GM13977 (cell line): ENCODE measurements around the gene HECW1.
"Not testable (repeated sequence)": the region's sequence is repeated elsewhere in the genome, so short reads cannot be mapped to it uniquely, and the experiment has no call there.

ENCODE experiments used
- DNase-seq: peaks from one replicate; pipeline ENCODE4 v3.0.0; 2012; ENCODE audit warnings: low spot score
- in situ Hi-C: fragments of 300-500 bp; cut with MboI; formaldehyde crosslinking; loops from one replicate; pipeline ENCODE4 v1.12.0; 2022; ENCODE audit warnings: low sequenced_read_pairs, low pct_unique_long_range_greater_than_20kb, mixed read lengths, inconsistent platforms; ENCODE audit not compliant: unreplicated experiment
- TF ChIP-seq, protein P1 (sequence below): IDR thresholded peaks from 2 replicates; pipeline ENCODE4 v1.5.1; 2012; ENCODE audit warnings: mild to moderate bottlenecking, control low read depth; ENCODE audit not compliant: insufficient read depth; ENCODE audit errors: extremely low read depth, missing control alignments

HECW1 gene

GRCh38 chr7:43337191-43337590, 224.7 kb downstream of the HECW1 start:
- DNase-seq: no peak
- in situ Hi-C loops: no loop called here
- TF ChIP-seq, protein P1, sequence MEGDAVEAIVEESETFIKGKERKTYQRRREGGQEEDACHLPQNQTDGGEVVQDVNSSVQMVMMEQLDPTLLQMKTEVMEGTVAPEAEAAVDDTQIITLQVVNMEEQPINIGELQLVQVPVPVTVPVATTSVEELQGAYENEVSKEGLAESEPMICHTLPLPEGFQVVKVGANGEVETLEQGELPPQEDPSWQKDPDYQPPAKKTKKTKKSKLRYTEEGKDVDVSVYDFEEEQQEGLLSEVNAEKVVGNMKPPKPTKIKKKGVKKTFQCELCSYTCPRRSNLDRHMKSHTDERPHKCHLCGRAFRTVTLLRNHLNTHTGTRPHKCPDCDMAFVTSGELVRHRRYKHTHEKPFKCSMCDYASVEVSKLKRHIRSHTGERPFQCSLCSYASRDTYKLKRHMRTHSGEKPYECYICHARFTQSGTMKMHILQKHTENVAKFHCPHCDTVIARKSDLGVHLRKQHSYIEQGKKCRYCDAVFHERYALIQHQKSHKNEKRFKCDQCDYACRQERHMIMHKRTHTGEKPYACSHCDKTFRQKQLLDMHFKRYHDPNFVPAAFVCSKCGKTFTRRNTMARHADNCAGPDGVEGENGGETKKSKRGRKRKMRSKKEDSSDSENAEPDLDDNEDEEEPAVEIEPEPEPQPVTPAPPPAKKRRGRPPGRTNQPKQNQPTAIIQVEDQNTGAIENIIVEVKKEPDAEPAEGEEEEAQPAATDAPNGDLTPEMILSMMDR: no peak

DNA sequence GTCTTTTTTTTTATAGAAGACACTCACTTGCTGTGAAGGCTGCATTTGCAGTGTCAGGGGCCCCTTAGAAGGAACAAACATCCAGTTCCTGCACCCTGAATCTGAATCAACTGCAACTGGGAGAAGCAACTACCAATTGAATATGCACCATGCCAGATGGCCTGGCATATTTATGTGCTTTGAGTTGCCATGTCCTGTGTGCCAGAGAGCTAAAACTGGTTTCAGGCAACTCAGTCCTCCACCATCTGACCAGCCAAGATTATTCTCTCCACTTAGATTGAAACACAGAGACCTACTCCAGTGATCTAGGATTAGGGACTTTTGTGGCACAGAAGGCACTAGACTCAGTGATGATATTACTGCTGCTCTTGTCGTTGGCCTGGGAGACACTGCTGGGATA, 225.4 kb downstream of the HECW1 start:
- in situ Hi-C loops: no loop called here
- DNase-seq: no peak
- TF ChIP-seq, protein P1: no peak

GRCh38 chr7:43341132-43341531, 228.7 kb downstream of the HECW1 start:
- TF ChIP-seq, protein P1: no peak
- DNase-seq: no peak
- in situ Hi-C loops: no loop called here

- in situ Hi-C loops, DNase-seq: not testable (repeated sequence)
Observed at GRCh38 chr7:43343417-43343816, 231.0 kb downstream of the HECW1 start.

DNA sequence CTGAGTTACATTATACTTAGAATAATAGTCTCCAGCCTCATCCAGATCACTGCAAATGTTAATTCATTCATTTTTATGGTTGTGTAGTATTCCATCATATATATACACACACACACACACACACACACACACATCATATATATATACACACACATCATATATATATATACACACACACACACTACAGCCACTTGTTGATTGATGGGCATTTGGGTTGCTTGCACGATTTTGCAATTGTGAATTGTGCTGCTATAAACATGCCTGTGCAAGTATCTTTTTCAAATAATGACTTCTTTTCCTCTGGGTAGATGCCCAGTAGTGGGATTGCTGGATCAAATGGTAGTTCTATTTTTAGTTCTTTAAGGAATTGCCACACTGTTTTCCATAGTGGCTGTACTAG, 233.2 kb downstream of the HECW1 start:
- in situ Hi-C loops, DNase-seq: not testable (repeated sequence)

- DNase-seq: no peak
- TF ChIP-seq, protein P1: no peak
- in situ Hi-C loops: no loop called here
Observed at GRCh38 chr7:43351683-43352082, 239.2 kb downstream of the HECW1 start.

DNA sequence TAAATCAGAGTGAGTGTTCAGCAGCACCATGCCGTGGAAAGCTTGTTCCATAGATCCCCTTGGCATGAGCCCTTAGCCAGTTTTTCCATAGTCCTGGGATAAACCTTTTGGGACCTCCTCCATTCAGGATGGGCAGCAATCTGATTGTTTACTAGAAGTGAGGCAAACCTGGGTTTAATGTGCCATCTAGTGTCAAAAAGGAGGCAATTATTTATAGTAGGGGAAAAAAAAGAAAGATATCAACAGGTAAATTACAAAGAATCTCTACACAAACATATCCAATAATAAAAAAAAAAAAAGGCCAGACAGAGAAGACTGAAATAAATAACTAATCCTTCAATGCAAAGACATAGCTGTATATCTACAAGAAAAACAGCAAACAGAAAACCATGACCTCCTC, 241.5 kb downstream of the HECW1 start:
- no peak for DNase-seq
- in situ Hi-C loops: no loop called here
- TF ChIP-seq, protein P1: no peak

DNA sequence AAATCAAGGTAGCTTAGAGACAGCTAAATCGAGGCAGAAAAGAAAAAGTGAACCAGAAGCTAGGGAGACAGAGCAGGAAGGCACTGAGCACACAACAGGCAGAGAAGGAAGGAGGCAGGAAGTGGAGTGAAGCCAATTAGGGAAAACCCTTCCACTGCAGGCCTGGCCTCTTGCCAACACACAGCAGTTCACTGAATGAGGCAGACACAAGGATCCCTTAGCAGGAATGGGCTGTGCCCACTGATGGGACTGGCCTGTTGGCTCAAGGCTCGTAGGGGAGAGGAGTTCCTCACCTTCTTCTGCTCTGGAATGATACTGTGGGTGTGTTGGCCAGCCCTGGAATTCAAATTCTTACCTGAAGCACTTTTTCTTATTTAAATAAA, 250.2 kb downstream of the HECW1 start:
- in situ Hi-C loops: no loop called here
- TF ChIP-seq, protein P1: no peak
- no peak for DNase-seq
